Mucosa of descending colon (tissue), 3 donors: ENCODE results near the gene ZSCAN10. TPM values are rescaled to one million over a fixed set of nuclear protein-coding genes. Genes with fewer than 3 reads are reported as not detected.
A peak's percentile ranks its signal among the peaks of the same experiment; 100 is the strongest.
"Not testable (repeated sequence)": the region's sequence is repeated elsewhere in the genome, so short reads cannot be mapped to it uniquely, and the experiment has no call there.

Source experiments
- ATAC-seq: fragments of 200-7000 bp; cut with Tn5 transposase; one replicate; pipeline ENCODE4 v1.9.1; 2020; ENCODE audit warnings: mild to moderate bottlenecking, moderate library complexity
- DNase-seq, 3 donors: peaks; one replicate each; pipeline ENCODE4 v3.0.0-alpha.2; 2020
- H3K36me3 ChIP-seq: fragments of 200-600 bp; one replicate; pipeline ENCODE4 v1.8.0; 2021; ENCODE audit warnings: low read depth, mild to moderate bottlenecking
- H3K4me1 ChIP-seq: fragments of 200-600 bp; one replicate; pipeline ENCODE4 v1.8.0; 2021; ENCODE audit warnings: low read depth, mild to moderate bottlenecking
- H3K4me3 ChIP-seq: fragments of 200-600 bp; one replicate; pipeline ENCODE4 v1.8.0; 2021; ENCODE audit warnings: mild to moderate bottlenecking
- H3K9me3 ChIP-seq: fragments of 200-600 bp; one replicate; pipeline ENCODE4 v1.8.0; 2021; ENCODE audit warnings: mild to moderate bottlenecking
- CTCF ChIP-seq: fragments of 200-600 bp; IDR thresholded peaks from one replicate; pipeline ENCODE4 v1.8.0; 2022; ENCODE audit warnings: antibody characterized with exemption, mild to moderate bottlenecking
- intact Hi-C, 2 donors: fragments of 100-400 bp; cut with DNase I in 1 of 2; cut with micrococcal nuclease in 1 of 2; formaldehyde crosslinking; loops; one replicate each; pipeline versions ENCODE4 v1.11.0 to v1.11.1; 2022; cut with DNase I, micrococcal nuclease
- total RNA-seq, 3 donors: library from RNA; stranded (reverse); fragmentation: NEBNext Ultra II Directional in 2 of 3; extraction: Animal tissue kit (Norgen Biotek cat#: 25700) in 2 of 3; gene quantifications; one replicate each; pipeline versions ENCODE4 v1.2.1 to v1.2.4, GENCODE V29; 2021 to 2023
- donor health status: DM: no; HTN: no; CAD: no; lungs with moderate emphysema.
- donor health status: DM: no; HTN: no; CAD: no.
- donor health status: DM: no; HTN: yes; CAD: no.

Gene ZSCAN10
- total RNA-seq, 3 donors from 2014 or later = not detected

DNA sequence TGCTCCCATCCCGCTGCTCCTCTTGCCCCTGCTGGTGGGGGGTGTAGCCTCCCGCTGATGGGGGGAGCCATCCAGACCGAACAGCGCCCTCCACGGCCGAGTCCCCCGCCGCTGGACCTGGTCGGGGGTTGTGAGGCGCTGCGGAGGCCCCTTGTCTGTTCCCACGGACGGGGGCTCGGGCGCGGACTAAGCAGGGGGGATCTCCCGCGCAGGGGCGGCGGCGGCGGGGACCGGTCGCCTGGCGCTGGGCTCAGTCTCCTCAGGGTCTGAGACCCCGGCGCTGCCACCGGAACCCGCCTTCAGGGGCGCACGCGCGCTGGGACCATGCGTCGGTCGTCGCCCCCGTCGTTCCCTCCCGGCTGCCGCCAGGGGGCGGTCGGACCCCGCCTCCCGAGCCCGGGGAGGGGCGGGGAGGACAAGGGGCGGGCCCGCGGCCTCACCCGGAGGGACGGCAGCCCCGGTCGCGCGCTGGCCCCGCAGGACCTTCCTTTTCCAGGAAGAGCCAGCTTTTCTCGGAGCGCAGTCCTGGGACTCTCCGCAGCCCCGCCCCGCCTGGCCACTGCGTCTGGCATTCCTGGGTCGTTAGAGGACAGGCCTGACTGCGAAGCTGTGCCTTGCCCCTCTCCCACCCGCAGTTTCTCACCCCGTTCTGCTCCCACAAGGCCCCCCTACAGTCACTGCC lies 39.9 kb downstream of the ZSCAN10 start:
- no peaks in the 10 kb centered on the region for H3K9me3 ChIP-seq
- peak; percentile 95 for ATAC-seq
- intact Hi-C loops = no loop called here

GRCh38 chr16:3058139-3059030 lies 40.7 kb downstream of the ZSCAN10 start:
- no peak for TF ChIP-seq CTCF
- no peaks in the 10 kb centered on the region for H3K9me3 ChIP-seq
- no peaks in the 10 kb centered on the region for H3K36me3 ChIP-seq
- H3K4me3 ChIP-seq = peak overlapping the region; percentile 33
- peaks cover 15% of the 10 kb centered on the region for H3K4me1 ChIP-seq
- ATAC-seq (peak; percentile 72), DNase-seq (peak; percentile 78 to 85 (median 84))
- intact Hi-C loops = no loop called here

More for the DNA sequence above, 39.9 kb downstream of the ZSCAN10 start:
- Histone ChIP-seq H3K4me3 (peak overlapping the region; percentile 33), H3K4me1 (peaks cover 23% of the 10 kb centered on the region), H3K36me3 (no peaks in the 10 kb centered on the region)
- peak; percentile 85 to 96 (median 93) for DNase-seq
- peak; percentile 90 for TF ChIP-seq CTCF

- ATAC-seq (no peak), DNase-seq (peak in 1 of 3 donors; percentile 56)
- H3K9me3 ChIP-seq = no peaks in the 10 kb centered on the region
- no peak for TF ChIP-seq CTCF
- intact Hi-C loops = no loop called here
- no peak overlapping the region for H3K4me3 ChIP-seq
- H3K36me3 ChIP-seq = no peaks in the 10 kb centered on the region
- H3K4me1 ChIP-seq = peaks cover 8% of the 10 kb centered on the region
Measured at GRCh38 chr16:3057181-3058138, 41.6 kb downstream of the ZSCAN10 start.

GRCh38 chr16:3056336-3057180 lies 42.5 kb downstream of the ZSCAN10 start:
- no peak for ATAC-seq
- no peaks in the 10 kb centered on the region for H3K36me3 ChIP-seq
- no peak for TF ChIP-seq CTCF
- H3K4me1 ChIP-seq = peaks cover 8% of the 10 kb centered on the region
- peak in 1 of 3 donors; percentile 55 for DNase-seq
- intact Hi-C loops = no loop called here
- H3K9me3 ChIP-seq = no peaks in the 10 kb centered on the region
- no peak overlapping the region for H3K4me3 ChIP-seq

GRCh38 chr16:3055734-3056115 lies 43.4 kb downstream of the ZSCAN10 start:
- H3K4me1 ChIP-seq, H3K4me3 ChIP-seq, intact Hi-C loops, H3K36me3 ChIP-seq, ATAC-seq, H3K9me3 ChIP-seq: not testable (repeated sequence)
- DNase-seq = peak in 1 of 3 donors; percentile 49
